Measurements from ENCODE around the gene GLI3.

Gene GLI3

GRCh38 chr7:42033480-42033879 lies 203.5 kb downstream of the GLI3 start:
- DNase-seq (ENCODE audit: low spot score) = no peak

- DNase-seq (ENCODE audit: low spot score) = no peak
These were observed 207.6 kb downstream of the GLI3 start for GRCh38 chr7:42029405-42029804.

DNA sequence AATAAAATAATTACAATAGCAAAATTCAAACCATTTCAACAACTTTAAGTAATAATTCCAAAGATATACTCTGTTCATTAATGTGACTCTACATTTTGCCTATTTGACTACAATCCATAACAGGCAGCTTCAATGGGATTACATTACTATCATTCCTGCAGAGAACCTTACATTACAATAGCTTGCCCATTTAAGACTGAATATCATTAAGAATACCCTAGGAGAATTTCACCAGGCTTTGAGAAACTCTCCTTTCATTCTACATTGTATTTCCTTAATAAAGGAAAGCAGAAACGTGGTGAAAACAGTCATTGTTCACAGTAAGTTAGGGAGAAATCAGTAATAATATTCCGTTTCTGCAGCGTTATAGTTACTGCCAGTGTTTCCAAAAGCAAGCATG lies 209.5 kb downstream of the GLI3 start:
- DNase-seq (ENCODE audit: low spot score) = no peak

- DNase-seq (ENCODE audit: low spot score) = no peak
These were observed 210.3 kb downstream of the GLI3 start for GRCh38 chr7:42026622-42027197.

DNA sequence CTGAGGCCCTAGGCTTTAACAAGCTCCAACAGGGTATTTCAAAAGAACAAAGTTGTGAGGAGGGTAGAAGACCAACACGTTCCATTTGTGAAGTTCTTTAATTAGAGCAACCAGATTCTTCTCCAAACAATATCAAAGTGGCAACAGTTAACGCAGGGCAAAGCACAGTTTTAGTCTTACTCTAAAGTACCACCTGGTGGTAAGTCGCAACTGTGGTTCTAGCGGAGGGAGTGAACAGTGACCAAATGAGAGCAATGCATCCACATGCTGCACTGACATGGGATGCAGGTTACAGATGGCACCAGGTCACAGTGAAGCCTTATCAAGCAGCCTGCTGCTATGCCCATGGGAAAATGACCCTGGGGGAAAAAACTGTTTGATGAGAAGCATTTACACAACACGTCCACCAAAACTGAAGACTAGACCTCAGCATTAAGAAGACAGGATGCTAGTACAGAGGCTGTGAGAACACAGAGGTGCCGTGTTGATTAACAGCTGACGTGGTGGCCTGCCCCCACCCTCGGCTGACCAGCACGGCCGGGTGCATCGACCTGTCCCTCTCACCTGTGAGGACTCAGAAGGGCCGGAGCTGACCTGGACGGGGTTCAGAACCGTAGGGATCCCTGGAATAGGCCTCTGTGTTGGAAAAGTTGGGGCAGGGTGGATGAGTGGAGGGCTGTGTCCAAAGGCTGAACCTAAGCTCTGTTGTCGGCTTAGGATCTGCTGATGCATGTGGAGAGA lies 211.2 kb downstream of the GLI3 start:
- no peak for DNase-seq (ENCODE audit: low spot score)

DNA sequence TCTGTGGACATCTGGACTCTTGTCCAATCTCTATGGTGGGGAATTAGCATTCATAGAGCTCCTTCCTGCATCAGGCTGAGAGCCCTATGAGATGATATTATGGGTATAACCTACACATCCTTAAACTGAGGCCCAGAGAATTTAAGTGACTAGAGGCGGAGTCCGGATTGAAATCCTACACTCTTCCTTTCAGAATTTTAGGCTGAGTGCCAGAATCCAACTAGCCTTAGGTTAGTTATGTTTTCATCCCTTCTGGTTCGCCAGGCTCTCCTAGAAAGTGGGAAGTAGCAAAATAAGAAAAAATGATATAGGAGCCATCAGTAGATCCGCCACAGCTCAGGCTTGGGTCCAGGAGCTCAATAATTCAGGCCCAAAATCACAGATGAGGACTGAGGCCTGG lies 212.5 kb downstream of the GLI3 start:
- DNase-seq (ENCODE audit: low spot score) = no peak

- DNase-seq (ENCODE audit: low spot score) = no peak
These were observed 213.7 kb downstream of the GLI3 start for GRCh38 chr7:42023262-42023661.

DNA sequence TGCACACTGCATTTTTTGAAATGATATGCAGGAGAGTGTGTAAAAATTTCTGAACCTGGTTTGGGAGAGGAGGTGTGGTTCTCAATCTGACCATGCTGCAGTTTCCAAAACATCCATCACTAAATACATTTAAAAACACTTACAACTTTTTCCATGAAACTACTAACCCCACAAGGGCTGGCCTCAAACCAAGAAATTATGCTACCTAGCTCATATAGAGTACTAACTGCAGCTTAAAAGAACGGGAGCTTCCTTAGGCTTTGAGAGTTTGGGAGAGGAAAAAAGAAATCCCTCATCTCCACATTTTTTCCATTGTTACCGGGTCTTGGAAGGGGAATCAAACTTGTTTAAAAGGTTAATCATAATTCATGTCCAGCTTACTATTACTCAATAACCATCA lies 214.2 kb downstream of the GLI3 start:
- DNase-seq (ENCODE audit: low spot score) = no peak

DNA sequence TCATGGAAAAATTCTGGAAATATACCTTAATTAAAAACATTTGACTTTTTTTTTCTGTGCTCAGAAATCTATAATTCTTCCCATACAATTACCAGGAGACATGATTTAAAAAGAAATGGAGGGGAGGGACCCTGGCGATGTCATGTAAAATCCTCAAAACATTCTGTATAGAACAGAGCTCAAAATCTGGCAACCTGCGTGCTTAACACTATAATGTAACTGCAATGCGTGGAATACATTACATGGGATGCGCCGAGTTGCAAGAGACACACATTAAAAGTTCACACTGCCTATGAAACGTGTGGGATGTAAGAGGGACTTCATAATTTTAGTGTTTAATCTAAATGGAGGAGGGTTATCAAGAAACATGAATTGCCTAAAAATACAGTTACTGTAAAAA lies 215.0 kb downstream of the GLI3 start:
- no peak for DNase-seq (ENCODE audit: low spot score)

DNA sequence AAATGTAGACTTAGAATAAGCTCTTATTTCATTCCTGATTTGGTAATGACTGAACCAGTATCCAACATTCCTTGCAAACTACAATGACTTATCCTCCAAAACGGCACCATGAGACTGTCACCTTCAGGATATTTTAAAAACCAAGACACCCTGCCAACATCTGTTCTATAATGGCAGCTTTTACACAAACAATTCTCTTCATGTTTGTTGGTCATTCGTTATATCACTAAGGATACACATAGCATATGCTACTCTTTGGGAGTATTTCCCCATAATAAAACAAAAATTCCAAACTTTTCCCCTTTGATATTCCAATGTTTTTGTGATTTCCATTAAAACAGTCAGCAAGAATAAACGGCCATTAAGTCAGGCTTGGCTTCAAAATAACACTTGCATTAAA lies 215.4 kb downstream of the GLI3 start:
- no peak for DNase-seq (ENCODE audit: low spot score)

DNA sequence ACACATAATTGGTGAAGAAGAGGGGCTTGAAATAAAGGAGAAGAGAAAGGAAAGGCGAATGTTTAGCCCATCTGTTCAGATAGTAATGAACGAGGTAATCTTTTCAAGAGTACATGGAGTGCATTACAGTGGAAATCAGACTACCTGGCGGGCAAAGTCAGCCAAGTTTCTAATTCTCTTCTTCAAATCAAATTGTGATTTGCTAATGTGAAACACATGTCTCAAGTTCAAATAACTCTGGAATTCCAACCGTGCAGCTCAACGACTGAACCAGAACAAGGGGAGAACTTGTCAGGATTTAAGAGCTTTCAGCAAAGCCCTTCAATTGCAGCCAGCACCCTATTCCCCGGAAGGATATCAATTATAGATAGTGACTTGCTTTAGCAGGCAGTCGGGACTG lies 216.9 kb downstream of the GLI3 start:
- DNase-seq (ENCODE audit: low spot score) = peak; percentile 6

DNA sequence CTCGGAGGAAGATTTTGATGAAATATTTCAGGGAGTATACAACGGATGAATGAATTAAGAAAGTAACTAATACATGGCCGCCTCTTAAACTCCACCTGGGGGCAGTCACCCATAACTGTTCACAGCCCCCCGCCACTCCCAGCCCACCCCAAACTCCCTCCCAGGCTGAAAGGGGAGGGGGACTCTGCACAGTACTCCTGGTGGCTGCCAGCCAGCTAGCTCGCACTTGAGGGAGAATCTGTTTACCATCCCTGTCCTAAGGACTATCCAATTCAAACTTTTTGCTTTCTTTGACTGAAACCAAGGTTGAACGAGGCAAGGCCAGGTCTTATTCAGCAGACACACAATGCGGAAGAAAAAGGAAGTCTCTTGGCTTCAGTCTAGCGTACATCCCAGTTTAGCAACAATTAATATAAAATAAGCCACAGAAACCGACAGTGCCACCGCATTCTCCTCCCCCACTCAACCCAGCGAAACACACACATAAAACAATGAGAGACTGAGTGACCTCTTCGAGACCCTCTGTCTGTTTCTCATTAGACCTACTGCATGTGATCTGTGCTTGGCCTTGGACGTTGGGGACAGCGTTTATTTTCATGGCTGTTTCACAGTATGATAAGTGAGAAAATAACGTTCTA lies 219.5 kb downstream of the GLI3 start:
- no peak for DNase-seq (ENCODE audit: low spot score)

- no peak for DNase-seq (ENCODE audit: low spot score)
These were observed 220.5 kb downstream of the GLI3 start for GRCh38 chr7:42016517-42016916.

GRCh38 chr7:42014625-42015618 lies 222.1 kb downstream of the GLI3 start:
- DNase-seq (ENCODE audit: low spot score) = peak; percentile 48

DNA sequence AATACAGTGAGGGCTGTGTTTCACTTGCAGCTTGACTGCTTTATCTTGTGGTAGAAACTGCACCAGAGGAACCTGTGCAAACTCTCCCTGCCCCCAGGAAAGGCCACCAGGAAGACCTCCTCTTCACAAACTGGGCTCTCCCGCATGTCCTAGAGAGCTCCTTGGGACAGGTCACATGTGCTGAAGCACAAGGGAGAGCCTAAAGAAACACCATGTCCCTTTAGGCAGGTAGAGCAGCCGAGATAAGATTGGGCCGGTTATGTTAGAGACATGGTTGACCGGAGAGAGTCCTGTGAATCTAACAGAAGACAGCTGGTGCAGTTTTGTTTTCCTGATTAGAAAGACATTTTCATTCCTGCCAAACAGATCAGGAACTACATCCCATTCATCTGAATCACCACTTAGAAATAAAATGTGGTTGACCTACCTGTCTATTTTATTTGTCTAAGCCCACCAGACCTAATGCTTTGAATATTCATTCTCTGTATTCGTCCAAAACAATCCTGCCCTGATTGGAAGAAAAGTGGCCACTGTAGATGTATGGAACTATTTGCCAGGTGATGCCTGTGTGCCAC lies 224.1 kb downstream of the GLI3 start:
- peak; percentile 58 for DNase-seq (ENCODE audit: low spot score)

GRCh38 chr7:42012313-42012712 lies 224.7 kb downstream of the GLI3 start:
- DNase-seq (ENCODE audit: low spot score) = no peak

DNA sequence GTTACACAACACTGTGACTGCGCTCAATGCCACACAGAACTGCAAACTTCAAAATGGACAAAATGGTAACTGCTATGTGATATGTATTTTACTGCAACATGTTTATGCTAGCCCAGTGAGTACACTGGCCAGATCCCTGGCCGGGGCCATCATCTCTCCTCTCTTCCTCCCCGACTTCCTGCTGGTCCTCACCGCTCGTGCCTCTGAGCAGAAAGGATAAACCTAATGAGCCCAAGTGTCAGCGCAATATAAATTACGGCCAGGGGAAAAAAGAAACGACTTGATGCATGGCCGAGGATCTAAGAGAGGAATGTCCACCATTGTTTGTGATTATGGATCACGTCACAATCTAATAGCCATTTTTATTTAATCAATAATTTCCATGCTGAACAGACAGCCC lies 225.2 kb downstream of the GLI3 start:
- no peak for DNase-seq (ENCODE audit: low spot score)

DNA sequence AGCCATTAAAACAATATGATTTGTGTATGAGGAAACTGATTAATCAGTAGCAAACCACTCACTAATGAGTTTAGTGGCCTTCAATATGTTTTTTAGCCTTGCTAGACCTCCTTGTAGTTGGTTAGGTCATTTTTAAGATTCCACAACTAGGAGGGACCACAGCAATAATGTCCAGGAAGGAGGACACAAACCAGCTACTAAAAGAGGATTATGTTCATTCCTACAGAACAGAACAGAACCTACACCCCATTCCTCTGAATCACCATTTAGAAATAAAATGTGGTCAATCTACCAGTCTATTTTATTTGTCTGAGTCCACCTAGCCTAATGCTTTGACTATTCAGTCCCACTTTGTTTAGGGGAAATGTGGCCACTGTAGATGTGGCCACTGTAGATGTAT lies 226.3 kb downstream of the GLI3 start:
- DNase-seq (ENCODE audit: low spot score) = no peak

- no peak for DNase-seq (ENCODE audit: low spot score)
These were observed 230.1 kb downstream of the GLI3 start for GRCh38 chr7:42006801-42007513.

DNA sequence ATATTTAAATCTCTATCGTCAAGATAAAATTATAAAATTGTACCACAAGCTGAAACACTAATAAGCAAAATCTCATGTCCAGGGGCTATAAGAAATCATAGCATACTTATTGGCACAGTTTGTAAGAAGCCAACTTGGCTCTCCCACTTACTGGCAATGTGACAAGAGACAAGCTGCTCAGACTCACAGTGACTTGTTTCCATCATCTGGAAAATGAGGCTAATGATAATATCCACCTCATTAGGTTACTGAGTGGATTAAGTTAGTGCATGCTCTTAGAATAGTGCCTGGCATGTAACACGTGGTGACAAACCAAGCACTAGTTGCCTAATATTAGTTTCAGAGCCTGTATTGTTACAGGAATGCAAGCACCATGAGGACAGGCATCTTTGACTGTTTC lies 234.4 kb downstream of the GLI3 start:
- DNase-seq (ENCODE audit: low spot score) = no peak

- DNase-seq (ENCODE audit: low spot score) = no peak
These were observed 237.2 kb downstream of the GLI3 start for GRCh38 chr7:41999736-42000283.
